ENCODE results near the gene RDH12. TPM values are rescaled to one million over a fixed set of nuclear protein-coding genes. Genes with fewer than 3 reads are reported as not detected.

Gene RDH12
- total and polyA plus RNA-seq, 9 of the 15 experiments (the other 6 are each of a cell fraction or from before 2014, with no cell fraction given), result 0.03 to 0.29 (median 0.07) TPM; not detected in 2

GRCh38 chr14:67674480-67675218 is 27.0 kb upstream of the RDH12 start, which contains the start of gene VTI1B (continued):
- peak; percentile 15 for TF ChIP-seq RBM25 (IDR thresholded peaks at IDR 0.05; ENCODE audit: low read depth, low read length, severe bottlenecking)
- no peak for TF ChIP-seq NR0B1 (IDR thresholded peaks at IDR 0.05; ENCODE audit: partially characterized antibody)
- TF ChIP-seq SMARCA4 (IDR thresholded peaks at IDR 0.05), result no peak
- TF ChIP-seq ZBTB7A (IDR thresholded peaks at IDR 0.05; ENCODE audit: borderline replicate concordance, control insufficient read depth, low read depth, low read length), result peak; percentile 35; the same call in 1 of the 2 replicates
- TF ChIP-seq POLR3A (IDR thresholded peaks at IDR 0.05; ENCODE audit: borderline replicate concordance, extremely low read depth, insufficient read depth, insufficient read length), result no peak
- TF ChIP-seq ETS1 (conservative IDR thresholded peaks at IDR 0.05; ENCODE audit: control insufficient read depth, low read depth, low read length), result peak; percentile 87
- 0 out of 2 replicates have a peak, but pooled peaks have one; percentile 3 for TF ChIP-seq ZNF592 (IDR thresholded peaks at IDR 0.05)
- TF ChIP-seq EGR1 (conservative IDR thresholded peaks at IDR 0.05), result peak; percentile 69
- TF ChIP-seq PHF21A (IDR thresholded peaks at IDR 0.05; ENCODE audit: borderline replicate concordance, low read depth), result peak; percentile 87; the same call in 1 of the 2 replicates
- TF ChIP-seq CREB1 (IDR thresholded peaks at IDR 0.05), result peak; percentile 34; the same call in 1 of the 2 replicates
- no peak for TF ChIP-seq CREB1 (CRISPR knock-in tag; IDR thresholded peaks at IDR 0.05)
- peak in 1 of 3 experiments; percentile 71; a peak in 2 of 6 replicates for TF ChIP-seq ZBTB11 (CRISPR knock-in tag; IDR thresholded peaks at IDR 0.05)
- peak; percentile 10 to 22; a peak in 1 of 4 replicates for TF ChIP-seq TEAD1 (CRISPR knock-in tag; IDR thresholded peaks at IDR 0.05)
- TF ChIP-seq POLR2B (IDR thresholded peaks at IDR 0.05; ENCODE audit: low read depth, partially characterized antibody), result peak; percentile 9
- no peak for TF ChIP-seq COPS2 (conservative IDR thresholded peaks at IDR 0.05)

Measured in K562 (cell line).